GM23338 (cell line): ENCODE results near the gene PLCL1.

Source experiments
- CREB1 ChIP-seq: fragments of 250-450 bp; sonication (Bioruptor Pico); IDR thresholded peaks from 2 replicates; pipeline ENCODE4 v1.5.0; 2020; ENCODE audit warnings: low read depth, mild to moderate bottlenecking, moderate library complexity
- CTCF ChIP-seq, 2 experiments: fragments of 200-600 bp in 1 of 2; sonication (generic) in 1 of 2; conservative IDR thresholded peaks; 2 replicates each; pipeline versions ENCODE4 v1.5.1 to v1.6.1; 2016 to 2017; ENCODE audit warnings: antibody characterized with exemption in 2 of 2, low read depth in 2 of 2, mild to moderate bottlenecking in 2 of 2, moderate library complexity in 1 of 2
- EZH2 ChIP-seq: fragments of 200-600 bp; sonication (generic); IDR thresholded peaks from one replicate; pipeline ENCODE4 v1.8.0; 2017; ENCODE audit warnings: antibody characterized with exemption, mild to moderate bottlenecking, low read depth; ENCODE audit not compliant: unreplicated experiment
- EZH2phosphoT487 ChIP-seq: fragments of 200-600 bp; sonication (generic); IDR thresholded peaks from one replicate; pipeline ENCODE4 v1.8.1; 2018; ENCODE audit warnings: antibody characterized with exemption; ENCODE audit not compliant: unreplicated experiment
- JUNB ChIP-seq: IDR thresholded peaks from one replicate; pipeline ENCODE4 v1.6.1; 2016; ENCODE audit warnings: antibody characterized with exemption; ENCODE audit not compliant: unreplicated experiment
- NANOG ChIP-seq: IDR thresholded peaks from 2 replicates; pipeline ENCODE4 v1.6.1; 2016; ENCODE audit warnings: antibody characterized with exemption, borderline replicate concordance
- POLR2AphosphoS5 ChIP-seq: IDR thresholded peaks from 2 replicates; pipeline ENCODE4 v1.6.1; 2016; ENCODE audit warnings: antibody characterized with exemption, low read depth
- REST ChIP-seq: IDR thresholded peaks from one replicate; pipeline ENCODE4 v1.6.1; 2018; ENCODE audit warnings: antibody characterized with exemption; ENCODE audit not compliant: unreplicated experiment
- STAT1 ChIP-seq: IDR thresholded peaks from one replicate; pipeline ENCODE4 v1.6.1; 2016; ENCODE audit warnings: antibody characterized with exemption; ENCODE audit not compliant: unreplicated experiment
- ZNF331 ChIP-seq: fragments of 250-450 bp; sonication (Bioruptor Pico); IDR thresholded peaks from 2 replicates; pipeline ENCODE4 v1.5.0; 2020; ENCODE audit warnings: low read depth, mild to moderate bottlenecking, moderate library complexity

GRCh38 chr2:198016243-198016642 lies 211.8 kb downstream of the PLCL1 start:
- TF ChIP-seq POLR2AphosphoS5 (no peak), CTCF (conservative IDR thresholded peaks at IDR 0.05; ENCODE audit: low read depth in 2 of 2) (no peak), STAT1 (no peak), EZH2 (no peak), REST (no peak), CREB1 (CRISPR knock-in tag) (no peak), ZNF331 (CRISPR knock-in tag) (no peak), NANOG (no peak), EZH2phosphoT487 (no peak), JUNB (no peak)
